ENCODE data around the gene CCDC182. TPM values are rescaled to one million over a fixed set of nuclear protein-coding genes. Genes with fewer than 3 reads are reported as not detected.

CCDC182 gene
- total RNA-seq, 1 donor from 2014 or later: not detected

DNA sequence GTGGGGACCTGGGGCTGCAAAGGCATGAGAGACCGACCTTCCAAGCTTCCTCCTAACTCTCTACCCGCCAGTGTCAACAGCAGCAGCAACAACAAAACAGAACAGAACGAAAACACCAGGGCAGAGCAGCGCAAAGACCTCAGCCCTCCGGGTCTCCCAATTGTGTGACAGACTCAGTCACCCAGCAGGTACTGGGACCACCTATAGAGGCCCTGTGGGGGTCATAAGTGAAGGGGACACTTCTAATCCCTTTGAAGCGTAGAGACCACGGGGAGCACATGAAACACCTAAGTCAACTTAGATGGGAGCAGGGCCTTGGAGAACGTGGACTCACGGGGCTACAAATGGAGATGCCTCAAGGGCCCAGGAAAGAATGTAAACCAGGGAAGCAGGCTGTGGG is 12.6 kb upstream of the CCDC182 start:
- intact Hi-C loops (cut with micrococcal nuclease): no loop called here

GRCh38 chr17:57756951-57757350 is 11.9 kb upstream of the CCDC182 start:
- intact Hi-C loops (cut with micrococcal nuclease): no loop called here

DNA sequence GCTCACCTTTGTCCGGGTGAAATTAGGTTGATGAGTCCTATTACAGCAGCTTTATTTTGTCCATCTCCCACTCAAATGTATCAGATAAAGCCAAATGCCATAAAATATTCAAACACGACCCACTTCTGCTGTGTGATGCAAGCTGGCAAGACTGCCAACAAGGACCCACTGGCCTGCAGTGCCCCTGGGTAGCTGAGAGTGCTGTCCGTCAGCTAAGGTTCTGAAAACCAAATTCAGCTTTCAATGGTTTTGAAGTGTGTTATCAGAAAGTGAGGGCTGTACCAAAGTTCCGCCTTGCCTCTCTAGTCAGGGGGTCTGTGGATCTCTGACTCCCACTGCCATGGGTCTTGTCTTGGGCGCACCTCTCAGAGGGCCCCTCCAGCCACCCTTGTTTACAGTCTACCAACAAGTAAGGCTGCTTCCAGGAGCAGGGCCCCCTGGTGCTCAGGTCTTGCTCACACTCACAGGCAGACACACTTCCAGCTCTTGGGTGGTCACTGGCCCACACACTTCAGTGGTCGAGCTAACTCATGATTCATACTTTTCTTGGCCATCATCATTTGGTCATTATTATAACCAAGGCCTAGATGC is 10.5 kb upstream of the CCDC182 start:
- intact Hi-C loops (cut with micrococcal nuclease): no loop called here

DNA sequence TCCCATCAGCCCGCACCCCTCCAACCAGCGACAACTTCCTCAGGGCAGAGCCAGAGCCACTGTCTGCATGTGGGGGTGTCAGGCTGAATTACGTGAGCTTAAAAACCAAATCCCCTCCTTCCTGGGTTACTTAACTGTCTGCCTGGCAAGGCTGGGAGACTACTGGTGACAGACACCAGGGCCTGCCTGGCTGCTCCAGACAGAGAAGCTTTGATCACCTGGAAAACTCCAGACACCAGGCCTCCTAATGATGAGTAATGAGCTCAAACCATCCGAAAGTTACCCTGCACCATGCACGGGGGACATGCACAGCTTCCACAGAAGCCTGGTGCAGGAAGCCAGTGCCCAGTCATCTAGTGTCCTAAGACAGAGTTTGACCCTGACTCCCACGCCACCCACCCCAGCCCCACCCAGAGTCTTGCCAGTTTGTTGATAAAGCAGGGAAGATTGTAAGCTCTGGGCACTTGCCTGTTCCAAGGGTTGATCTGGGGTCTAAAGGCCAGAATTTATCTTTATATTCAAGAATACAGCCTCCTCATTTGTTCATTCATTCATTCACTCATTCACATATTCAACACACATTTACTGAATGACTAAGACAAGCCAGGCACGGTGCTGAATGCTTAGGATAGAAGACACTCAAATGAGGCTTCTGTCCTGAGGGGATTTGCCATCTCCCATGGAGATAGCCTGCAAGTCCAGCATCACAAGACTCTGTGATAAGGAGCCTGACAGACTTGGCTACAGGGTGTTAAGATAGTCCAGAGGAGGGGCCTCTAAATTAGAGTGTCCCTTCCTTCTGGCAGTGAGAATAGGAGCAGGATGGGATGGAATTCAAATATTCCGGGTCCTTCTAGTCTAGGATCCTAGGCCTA is 7.2 kb upstream of the CCDC182 start:
- intact Hi-C loops (cut with micrococcal nuclease): no loop called here

- intact Hi-C loops (cut with micrococcal nuclease): no loop called here
Observed at GRCh38 chr17:57751348-57751971, 6.4 kb upstream of the CCDC182 start.

- intact Hi-C loops (cut with micrococcal nuclease): no loop called here
Observed at GRCh38 chr17:57750895-57751294, 5.8 kb upstream of the CCDC182 start.

- intact Hi-C loops (cut with micrococcal nuclease): no loop called here
Observed at GRCh38 chr17:57750109-57750871, 5.2 kb upstream of the CCDC182 start.

DNA sequence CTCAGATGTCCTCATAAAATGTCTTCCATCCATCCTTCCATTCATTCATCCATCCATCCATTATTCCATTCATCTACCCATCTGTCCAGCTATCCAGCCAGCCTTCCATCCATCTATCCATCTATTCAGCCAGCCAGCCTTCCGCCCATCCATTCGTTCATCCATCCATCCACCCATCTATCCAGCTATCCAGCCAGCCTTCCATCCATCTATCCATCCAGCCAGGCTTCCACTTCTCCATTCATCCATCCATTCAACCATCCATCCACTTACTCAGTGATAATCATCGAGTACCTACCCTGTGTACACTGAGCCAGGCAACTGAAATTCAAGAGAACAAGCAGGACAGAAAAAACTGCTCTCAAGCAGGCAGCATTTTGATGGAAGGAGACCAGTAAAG is 4.6 kb upstream of the CCDC182 start:
- intact Hi-C loops (cut with micrococcal nuclease): loop anchor here (5.0 to 10.0 kb wide), 2 partner anchors 152 to 395 kb away; no protein-coding TSS in a partner anchor

DNA sequence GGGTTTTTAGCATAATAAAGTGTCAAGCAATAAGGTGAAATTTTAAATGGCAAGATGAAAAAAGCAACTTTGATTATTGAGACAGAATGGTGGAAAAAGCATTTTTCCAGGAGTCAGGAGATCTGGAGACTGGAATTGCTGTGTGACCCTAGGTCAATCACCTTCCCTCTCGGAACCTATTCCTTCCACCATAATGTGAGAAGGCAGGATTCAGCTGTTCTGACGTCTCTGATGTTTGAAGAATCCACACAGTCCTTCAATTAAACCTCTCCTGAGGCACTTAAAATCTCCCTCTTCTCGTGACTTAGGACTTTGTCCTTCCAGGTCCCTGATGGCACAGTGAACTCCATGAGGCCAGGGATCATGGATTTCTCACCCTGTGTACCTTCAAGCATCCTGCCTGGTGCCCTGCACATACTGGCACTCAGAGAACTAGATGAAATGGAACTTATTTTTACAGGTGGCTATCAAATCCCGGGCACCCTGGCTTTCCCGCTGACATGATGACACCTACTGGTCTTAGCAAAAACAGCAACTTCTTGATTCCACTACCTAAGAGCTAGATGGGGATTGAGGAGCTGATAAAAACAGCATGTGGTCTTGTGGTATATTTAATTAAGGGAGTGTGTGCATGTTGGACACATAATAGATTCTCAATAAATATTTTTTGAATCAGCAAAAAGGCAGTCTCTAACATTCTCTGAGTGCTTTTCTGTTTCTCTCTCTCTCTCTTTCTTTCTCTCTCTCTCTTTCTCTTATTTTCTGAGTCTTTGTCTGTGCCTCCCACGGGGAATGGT is 2.3 kb upstream of the CCDC182 start:
- intact Hi-C loops (cut with micrococcal nuclease): loop anchor here (1.0 to 10.0 kb wide), 4 partner anchors 150 to 617 kb away; no protein-coding TSS in a partner anchor

DNA sequence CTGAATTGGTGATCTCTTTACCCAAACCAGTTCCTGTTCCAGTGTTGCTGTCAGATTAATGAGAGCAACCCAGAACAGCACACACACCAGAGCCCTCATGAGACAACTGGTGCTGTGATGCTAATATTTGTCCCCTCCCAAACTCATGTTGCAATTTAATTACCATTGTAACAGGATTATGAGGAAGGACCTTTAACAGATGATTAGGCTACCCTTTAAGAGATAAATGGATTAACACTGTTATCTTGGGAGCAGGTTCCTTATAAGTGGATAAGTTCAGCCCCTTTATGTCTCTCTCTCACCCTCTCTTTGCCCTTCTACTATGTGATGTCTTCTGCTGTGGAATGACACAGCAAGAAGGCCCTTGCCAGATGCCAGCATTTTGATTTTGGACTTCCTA is 1.1 kb upstream of the CCDC182 start:
- intact Hi-C loops (cut with micrococcal nuclease): loop anchor here (2.0 to 10.0 kb wide), 3 partner anchors 149 to 615 kb away; no protein-coding TSS in a partner anchor

GRCh38 chr17:57744195-57745170 is 616 bp downstream of the CCDC182 start:
- intact Hi-C loops (cut with micrococcal nuclease): loop anchor here (5.0 to 10.0 kb wide), 2 partner anchors 147 to 390 kb away; no protein-coding TSS in a partner anchor

GRCh38 chr17:57740235-57740528 is 4.9 kb downstream of the CCDC182 start:
- intact Hi-C loops (cut with micrococcal nuclease): loop anchor here (10.0 kb wide), 1 partner anchor 385 kb away; no protein-coding TSS in a partner anchor

DNA sequence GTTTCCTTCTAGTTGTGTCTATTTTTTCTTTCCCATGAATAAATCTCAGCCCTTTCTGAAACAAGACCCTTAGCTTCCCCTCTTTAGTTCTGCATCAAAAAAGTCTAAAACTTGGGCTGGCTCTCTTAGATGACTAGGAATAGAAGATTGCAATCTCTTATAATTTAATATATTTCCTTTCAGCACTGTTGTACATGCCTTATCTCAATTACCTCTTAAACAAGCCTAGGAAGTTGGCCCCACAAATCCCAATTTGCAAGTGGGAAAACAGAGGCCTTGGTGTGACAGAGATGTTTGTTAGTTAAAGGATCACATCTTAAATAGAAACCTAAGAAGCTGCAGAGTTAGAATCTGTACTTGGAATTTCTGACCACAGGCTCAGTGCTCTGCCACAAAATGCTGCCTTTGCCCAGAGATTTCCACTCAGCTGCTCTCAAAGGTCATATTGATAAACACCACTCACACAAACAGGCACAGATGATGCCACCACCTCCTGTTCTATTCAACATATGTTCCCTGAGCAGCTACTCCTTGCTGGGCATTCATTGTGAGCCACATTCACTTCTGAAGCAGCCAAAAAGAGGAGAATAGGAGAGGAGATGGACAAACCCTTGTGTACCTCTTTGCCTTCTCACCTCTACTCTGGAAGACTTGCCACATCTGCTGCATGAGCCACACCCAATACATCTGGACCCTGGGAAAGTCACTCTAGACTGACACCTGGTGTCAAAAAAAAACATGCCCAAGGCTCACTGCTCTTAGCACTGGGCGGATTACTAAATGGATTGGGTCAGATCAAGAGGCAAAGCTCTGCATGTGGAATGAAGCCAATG is 5.5 kb downstream of the CCDC182 start:
- intact Hi-C loops (cut with micrococcal nuclease): loop anchor here (10.0 kb wide), 1 partner anchor 385 kb away; no protein-coding TSS in a partner anchor

DNA sequence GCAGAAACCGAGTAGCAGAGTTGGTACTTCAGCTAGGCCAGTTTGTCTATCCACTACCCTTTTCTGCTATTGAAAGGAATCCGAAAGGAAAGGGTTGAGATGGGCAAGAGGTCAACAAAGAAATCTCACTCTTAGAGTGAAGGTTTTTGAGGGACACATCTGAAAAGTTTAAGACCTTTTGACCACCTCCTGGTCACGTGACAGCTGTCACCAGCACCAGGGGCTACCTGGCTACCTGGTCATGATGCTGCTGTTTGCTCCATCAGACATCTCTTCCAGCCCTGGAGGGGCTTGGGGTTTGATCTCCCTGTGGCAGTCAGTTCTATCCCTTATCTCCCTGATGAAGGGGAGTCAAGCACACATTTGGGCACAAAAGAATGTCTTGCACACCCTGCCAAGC is 7.6 kb downstream of the CCDC182 start:
- intact Hi-C loops (cut with micrococcal nuclease): no loop called here

DNA sequence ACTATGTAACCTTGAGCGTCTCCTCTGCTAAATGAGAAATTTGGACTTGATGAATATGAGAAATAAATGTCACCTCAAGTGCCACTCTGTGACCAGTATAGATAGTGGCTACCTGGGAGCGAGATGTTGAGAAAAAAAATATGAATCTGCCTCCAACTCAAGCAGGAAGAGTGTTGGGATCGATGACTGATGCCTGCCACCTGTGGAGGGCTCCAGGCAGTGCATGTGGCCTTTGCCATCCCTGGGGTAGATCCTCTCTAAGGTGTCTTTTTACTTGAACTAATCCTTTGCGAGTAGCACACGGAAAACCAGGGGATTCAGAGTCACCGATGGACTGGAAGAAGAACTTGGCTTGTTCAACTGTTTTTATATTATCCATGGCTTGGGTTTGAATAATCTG is 9.4 kb downstream of the CCDC182 start:
- intact Hi-C loops (cut with micrococcal nuclease): no loop called here

- intact Hi-C loops (cut with micrococcal nuclease): no loop called here
Observed at GRCh38 chr17:57735230-57735629, 9.9 kb downstream of the CCDC182 start.

DNA sequence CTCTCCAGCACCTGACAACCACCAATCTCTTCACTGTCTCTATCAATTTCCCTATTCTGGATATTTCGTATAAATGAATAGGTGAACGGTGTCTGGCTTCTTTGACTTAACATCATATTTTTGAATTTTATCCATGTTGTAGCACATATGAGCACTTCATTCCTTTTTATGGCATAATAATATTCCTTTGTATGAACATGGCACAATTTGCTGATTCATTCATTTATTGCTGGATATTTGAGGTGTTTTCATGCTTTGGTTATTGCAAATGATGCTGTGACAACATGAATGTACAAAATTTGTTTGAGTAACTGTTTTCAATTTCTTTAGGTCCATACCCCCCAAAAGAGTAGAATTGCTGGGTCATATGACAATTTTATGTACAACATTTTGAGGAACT is 12.0 kb downstream of the CCDC182 start:
- intact Hi-C loops (cut with micrococcal nuclease): no loop called here

DNA sequence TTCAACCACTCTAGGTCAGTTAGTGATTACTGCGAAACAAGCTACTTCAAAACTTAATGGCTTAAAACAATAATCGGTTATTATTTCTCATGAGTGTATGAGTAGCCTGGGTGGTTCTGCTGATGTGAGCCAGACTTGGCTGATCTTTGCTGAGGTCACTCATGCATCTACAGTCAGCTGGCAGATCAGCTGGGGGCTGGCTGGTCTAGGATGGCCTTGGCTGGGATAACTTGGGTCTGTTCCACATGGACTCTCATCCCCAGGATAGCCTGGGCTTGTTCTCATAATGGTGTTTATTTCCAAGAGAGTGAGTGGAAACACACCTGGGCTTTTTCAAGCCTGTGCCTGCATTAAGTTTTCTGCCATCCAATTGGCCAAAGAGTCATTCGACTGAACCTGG is 13.0 kb downstream of the CCDC182 start:
- intact Hi-C loops (cut with micrococcal nuclease): no loop called here

All from T-helper 2 cell treated with Interferon-gamma antibody and Interleukin-4, amounts not matched to agents 100 ng/mL and 5 ng/mL, for 36 hours (primary cell).